Spleen (tissue), 7 donors: ENCODE results near the gene CHD5.

Experiments
- POLR2A ChIP-seq, 3 donors: fragments of 450-650 bp; IDR thresholded peaks; one replicate each; pipeline ENCODE4 v1.5.1; 2017; ENCODE audit warnings: antibody characterized with exemption in 3 of 3, mild to moderate bottlenecking in 1 of 3
- TF ChIP-seq, protein P1 (sequence below), 11 experiments: fragments of 200-600 bp in 7 of 11; fragments of 450-650 bp in 4 of 11; sonication (generic) in 4 of 11; IDR thresholded peaks in 8 of 11; conservative IDR thresholded peaks in 3 of 11; 1 replicate in 7 of 11; 2 replicates in 4 of 11; pipeline versions ENCODE4 v1.4.0 to v1.8.0; 2016 to 2021; ENCODE audit warnings: antibody characterized with exemption in 11 of 11, inconsistent platforms in 4 of 11, mild to moderate bottlenecking in 1 of 11
- donor health status: DM: no; HTN: no; CAD: no; lungs with moderate emphysema.
- donor health status: DM: no; HTN: no; CAD: no.
- donor health status: DM: no; HTN: no; CAD: no.

DNA sequence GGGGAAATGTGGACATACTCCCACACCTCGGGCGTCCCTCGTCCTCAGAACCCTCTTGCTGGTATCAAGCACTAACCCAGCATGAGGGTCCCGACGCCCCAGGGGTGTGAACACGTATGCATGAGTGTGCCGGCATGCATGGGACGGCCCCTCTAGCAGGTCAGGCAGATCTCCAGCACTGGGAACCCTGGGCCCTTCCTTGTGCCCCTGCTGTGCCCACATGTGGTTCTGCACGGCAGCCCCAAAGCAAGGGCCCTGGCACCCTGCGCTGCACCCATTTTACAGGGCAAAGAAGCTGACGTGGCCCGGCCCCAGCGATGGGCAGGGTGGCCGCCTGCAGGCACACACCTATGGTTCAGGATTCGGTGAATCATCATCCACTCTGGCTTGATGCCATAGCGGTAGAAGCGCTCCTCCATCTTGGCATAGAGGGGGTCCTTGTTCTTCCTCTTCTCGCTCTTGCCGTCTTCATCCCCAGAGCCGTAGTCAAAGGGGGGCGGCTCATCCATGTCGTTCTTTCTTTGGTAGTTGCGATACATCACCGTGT is 34.2 kb downstream of the CHD5 start:
- TF ChIP-seq, protein P1, sequence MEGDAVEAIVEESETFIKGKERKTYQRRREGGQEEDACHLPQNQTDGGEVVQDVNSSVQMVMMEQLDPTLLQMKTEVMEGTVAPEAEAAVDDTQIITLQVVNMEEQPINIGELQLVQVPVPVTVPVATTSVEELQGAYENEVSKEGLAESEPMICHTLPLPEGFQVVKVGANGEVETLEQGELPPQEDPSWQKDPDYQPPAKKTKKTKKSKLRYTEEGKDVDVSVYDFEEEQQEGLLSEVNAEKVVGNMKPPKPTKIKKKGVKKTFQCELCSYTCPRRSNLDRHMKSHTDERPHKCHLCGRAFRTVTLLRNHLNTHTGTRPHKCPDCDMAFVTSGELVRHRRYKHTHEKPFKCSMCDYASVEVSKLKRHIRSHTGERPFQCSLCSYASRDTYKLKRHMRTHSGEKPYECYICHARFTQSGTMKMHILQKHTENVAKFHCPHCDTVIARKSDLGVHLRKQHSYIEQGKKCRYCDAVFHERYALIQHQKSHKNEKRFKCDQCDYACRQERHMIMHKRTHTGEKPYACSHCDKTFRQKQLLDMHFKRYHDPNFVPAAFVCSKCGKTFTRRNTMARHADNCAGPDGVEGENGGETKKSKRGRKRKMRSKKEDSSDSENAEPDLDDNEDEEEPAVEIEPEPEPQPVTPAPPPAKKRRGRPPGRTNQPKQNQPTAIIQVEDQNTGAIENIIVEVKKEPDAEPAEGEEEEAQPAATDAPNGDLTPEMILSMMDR (IDR thresholded peaks at IDR 0.05 in 8 of 11, conservative IDR thresholded peaks at IDR 0.05 in 3 of 11), result no peak
- no peak for TF ChIP-seq POLR2A (IDR thresholded peaks at IDR 0.05)
